Osteoblast (primary cell): Measurements from ENCODE around the gene OSTC. TPM values are rescaled to one million over a fixed set of nuclear protein-coding genes. Genes with fewer than 3 reads are reported as not detected.

Experiments
- DNase-seq: peaks from one replicate; pipeline ENCODE4 v3.0.0; 2011; ENCODE audit warnings: low spot score, mixed read lengths; ENCODE audit not compliant: insufficient read length; ENCODE audit errors: missing footprints
- H2AFZ ChIP-seq: 2 replicates; pipeline ENCODE4 v1.6.0; 2011; ENCODE audit warnings: mild to moderate bottlenecking, low read length
- H3K27ac ChIP-seq: 2 replicates; pipeline ENCODE4 v1.5.1; 2011; ENCODE audit warnings: mild to moderate bottlenecking, low read depth, low read length, moderate library complexity
- H3K27me3 ChIP-seq: 2 replicates; pipeline ENCODE4 v1.6.0; 2012; ENCODE audit warnings: mild to moderate bottlenecking, control low read depth, inconsistent platforms, low read length, moderate library complexity; ENCODE audit not compliant: insufficient read depth
- H3K36me3 ChIP-seq: 2 replicates; pipeline ENCODE4 v1.5.1; 2011; ENCODE audit warnings: mild to moderate bottlenecking, low read length, control low read depth, moderate library complexity; ENCODE audit not compliant: insufficient read depth
- H3K4me1 ChIP-seq: 2 replicates; pipeline ENCODE4 v1.5.1; 2011; ENCODE audit warnings: mild to moderate bottlenecking, low read length, control low read depth, moderate library complexity; ENCODE audit not compliant: insufficient read depth
- H3K4me2 ChIP-seq: 2 replicates; pipeline ENCODE4 v1.6.0; 2011; ENCODE audit warnings: mild to moderate bottlenecking, low read length; ENCODE audit not compliant: insufficient read depth
- H3K4me3 ChIP-seq: fragments of 200-600 bp; sonication (generic); 3 replicates; pipeline ENCODE4 v1.5.1; 2012; ENCODE audit warnings: mild to moderate bottlenecking, low read length, inconsistent platforms; ENCODE audit not compliant: insufficient read depth
- H3K79me2 ChIP-seq: 2 replicates; pipeline ENCODE4 v1.6.0; 2012; ENCODE audit warnings: mild to moderate bottlenecking, low read length, control low read depth, inconsistent platforms; ENCODE audit not compliant: insufficient read depth
- H3K9me3 ChIP-seq: 2 replicates; pipeline ENCODE4 v1.5.1; 2011; ENCODE audit warnings: low read depth, low read length, control low read depth
- H4K20me1 ChIP-seq: 2 replicates; pipeline ENCODE4 v1.6.0; 2012; ENCODE audit warnings: mild to moderate bottlenecking, low read length, control low read depth; ENCODE audit not compliant: insufficient read depth
- CTCF ChIP-seq: IDR thresholded peaks from 2 replicates; pipeline ENCODE4 v1.5.1; 2011; ENCODE audit warnings: mild to moderate bottlenecking, low read depth, low read length, moderate library complexity; ENCODE audit errors: extremely low read depth
- total RNA-seq: library from RNA; depleted of rRNA; stranded (reverse); fragments of >200 nt; gene quantifications from 2 replicates; pipeline ENCODE4 v1.2.3, GENCODE V29; 2012

OSTC gene
- total RNA-seq, 1 donor: 256 TPM

GRCh38 chr4:108690738-108691137 lies 40.3 kb downstream of the OSTC start:
- Histone ChIP-seq H3K27me3 (no peaks in the 10 kb centered on the region), H3K36me3 (no peaks in the 10 kb centered on the region), H3K4me1 (no peaks in the 10 kb centered on the region), H3K27ac (no peak overlapping the region), H3K4me3 (no peak overlapping the region), H3K4me2 (no peak overlapping the region), H3K79me2 (no peaks in the 10 kb centered on the region), H3K9me3 (no peaks in the 10 kb centered on the region), H2AFZ (no peak overlapping the region), H4K20me1 (no peaks in the 10 kb centered on the region)
- no peak for DNase-seq
- no peak for TF ChIP-seq CTCF

DNA sequence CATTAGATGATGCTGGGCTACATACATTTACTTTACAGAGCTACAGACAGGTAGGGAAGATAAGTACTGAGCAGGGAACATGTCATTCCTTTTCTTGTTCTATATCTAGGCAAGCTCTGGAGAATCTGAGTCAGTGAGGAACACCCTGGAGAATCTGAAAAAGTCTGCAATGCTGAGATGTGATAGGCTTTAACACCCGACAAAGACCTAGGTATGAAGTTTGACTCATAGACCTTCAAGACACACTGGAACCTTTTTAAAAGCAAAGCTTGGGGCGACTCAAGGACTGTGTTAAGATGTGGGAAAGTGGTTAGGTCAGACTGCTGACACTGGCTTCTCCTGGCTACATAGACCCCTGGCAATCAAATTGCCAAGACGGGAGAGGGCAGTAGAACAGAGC lies 42.8 kb downstream of the OSTC start:
- Histone ChIP-seq H3K27me3 (no peaks in the 10 kb centered on the region), H2AFZ (no peak overlapping the region), H3K36me3 (no peaks in the 10 kb centered on the region), H3K4me1 (no peaks in the 10 kb centered on the region), H3K9me3 (no peaks in the 10 kb centered on the region), H3K4me2 (no peak overlapping the region), H4K20me1 (no peaks in the 10 kb centered on the region), H3K4me3 (no peak overlapping the region), H3K27ac (no peak overlapping the region), H3K79me2 (no peaks in the 10 kb centered on the region)
- no peak for DNase-seq
- no peak for TF ChIP-seq CTCF

DNA sequence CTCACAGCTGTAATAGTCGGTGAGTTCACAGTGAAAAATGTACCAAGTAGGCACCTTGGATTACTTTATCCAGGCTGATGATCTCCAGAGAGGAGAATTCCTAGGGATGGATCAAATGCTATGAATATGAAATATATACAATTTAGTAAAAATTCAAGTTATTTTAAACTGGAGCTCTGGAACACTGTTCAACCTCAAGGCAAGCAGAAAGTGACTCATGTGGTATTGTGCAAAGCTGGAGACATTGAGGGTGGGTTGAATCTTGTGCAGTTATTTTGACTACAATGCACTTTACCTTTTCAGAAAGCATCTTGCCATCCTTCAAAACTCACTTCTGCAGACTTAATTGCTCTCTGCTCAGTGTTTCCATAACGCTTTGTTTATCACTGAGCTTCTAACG lies 43.4 kb downstream of the OSTC start:
- no peak for DNase-seq
- no peak overlapping the region for H3K4me2 ChIP-seq
- TF ChIP-seq CTCF: no peak
- no peaks in the 10 kb centered on the region for H3K9me3 ChIP-seq
- H3K36me3 ChIP-seq: no peaks in the 10 kb centered on the region
- no peak overlapping the region for H3K4me3 ChIP-seq
- H3K4me1 ChIP-seq: no peaks in the 10 kb centered on the region
- H2AFZ ChIP-seq: no peak overlapping the region
- H4K20me1 ChIP-seq: no peaks in the 10 kb centered on the region
- H3K79me2 ChIP-seq: no peaks in the 10 kb centered on the region
- H3K27ac ChIP-seq: no peak overlapping the region
- no peaks in the 10 kb centered on the region for H3K27me3 ChIP-seq

DNA sequence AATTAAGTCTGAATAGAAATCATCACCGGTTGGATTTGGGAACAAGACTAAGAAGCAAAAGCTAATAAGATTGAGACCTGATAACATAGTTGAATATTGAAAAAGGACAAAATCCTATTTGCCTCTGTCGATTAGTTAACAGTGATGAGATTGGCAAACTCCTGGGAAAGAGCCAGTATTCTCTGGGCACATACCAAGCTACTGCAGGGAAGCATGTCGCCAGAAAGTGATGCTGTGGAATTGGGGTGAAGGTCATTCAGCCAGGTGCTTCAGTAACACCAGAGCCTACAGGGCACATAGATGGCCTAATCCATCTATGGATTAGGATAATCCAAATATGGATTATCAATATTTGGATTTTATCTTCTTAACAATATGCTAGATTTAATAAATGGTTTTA lies 44.0 kb downstream of the OSTC start:
- Histone ChIP-seq H3K79me2 (no peaks in the 10 kb centered on the region), H3K27ac (no peak overlapping the region), H3K9me3 (no peaks in the 10 kb centered on the region), H3K4me1 (no peaks in the 10 kb centered on the region), H2AFZ (no peak overlapping the region), H3K27me3 (no peaks in the 10 kb centered on the region), H3K4me3 (no peak overlapping the region), H3K36me3 (no peaks in the 10 kb centered on the region), H4K20me1 (no peaks in the 10 kb centered on the region), H3K4me2 (no peak overlapping the region)
- TF ChIP-seq CTCF: no peak
- DNase-seq: no peak
